Measurements from ENCODE around the gene MRPL49. TPM values are rescaled to one million over a fixed set of nuclear protein-coding genes. Genes with fewer than 3 reads are reported as not detected.

The MRPL49 gene
- total RNA-seq, 2 donors from 2014 or later = 42.8 to 44.8 TPM

GRCh38 chr11:65089621-65090020, 32.5 kb upstream of the MRPL49 start:
- H3K4me1 Mint-ChIP-seq = peaks cover 10% of the 10 kb centered on the region
- no peak overlapping the region for H3K27ac Mint-ChIP-seq
- H3K9me3 ChIP-seq (ENCODE audit: control insufficient read depth, low read length, poor library complexity, severe bottlenecking) = no peaks in the 10 kb centered on the region
- no peak for DNase-seq
- no peaks in the 10 kb centered on the region for H3K27me3 Mint-ChIP-seq
- no peak for ATAC-seq
- H3K4me3 Mint-ChIP-seq = no peak overlapping the region
- H3K36me3 Mint-ChIP-seq (ENCODE audit: low read depth) = peaks cover 7% of the 10 kb centered on the region

DNA sequence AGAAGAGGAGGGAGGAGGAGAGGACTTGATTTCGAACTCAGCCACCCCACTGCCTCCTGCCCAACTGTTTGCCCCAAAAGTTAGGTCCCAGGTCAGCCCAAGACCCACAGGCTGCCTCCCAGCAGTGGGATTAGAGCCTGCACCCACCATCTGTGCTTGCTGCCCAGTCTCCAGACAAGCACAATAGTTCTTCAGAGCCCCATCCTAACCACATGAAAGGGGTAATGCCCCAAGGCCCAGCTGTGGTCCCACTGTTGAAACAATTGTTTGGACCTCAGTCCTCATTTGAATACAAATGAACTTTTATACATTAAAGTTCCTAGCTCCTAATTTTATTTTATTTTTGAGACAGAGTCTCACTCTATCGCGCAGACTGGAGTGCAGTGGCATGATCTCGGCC, 31.5 kb upstream of the MRPL49 start:
- Mint-ChIP-seq H3K27me3 (no peaks in the 10 kb centered on the region), H3K27ac (no peak overlapping the region), H3K36me3 (ENCODE audit: low read depth) (peaks cover 6% of the 10 kb centered on the region), H3K4me1 (peaks cover 6% of the 10 kb centered on the region), H3K4me3 (no peak overlapping the region)
- H3K9me3 ChIP-seq (ENCODE audit: control insufficient read depth, low read length, poor library complexity, severe bottlenecking) = no peaks in the 10 kb centered on the region
- DNase-seq (no peak), ATAC-seq (no peak)

DNA sequence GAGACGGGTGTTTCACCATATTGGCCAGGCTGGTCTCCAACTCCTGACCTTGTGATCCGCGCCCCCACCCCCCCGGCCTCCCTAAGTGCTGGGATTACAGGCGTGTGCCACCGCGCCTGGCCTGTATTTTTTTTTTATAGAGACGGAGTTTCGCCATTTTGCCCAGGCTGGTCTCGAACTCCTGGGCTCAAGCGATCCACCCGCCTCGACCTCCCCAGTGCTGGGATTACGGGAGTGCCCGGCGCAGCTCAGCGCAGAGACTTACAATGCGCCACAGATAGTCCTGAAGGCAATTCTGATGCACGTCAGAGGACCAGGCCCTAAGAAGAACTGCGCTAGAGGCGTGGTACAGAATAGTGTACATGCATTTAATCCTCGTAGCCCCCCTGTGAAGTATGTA, 26.7 kb upstream of the MRPL49 start:
- DNase-seq (no peak), ATAC-seq (no peak)
- Mint-ChIP-seq H3K27me3 (no peaks in the 10 kb centered on the region), H3K4me1 (peaks cover 7% of the 10 kb centered on the region), H3K27ac (peak overlapping the region; percentile 77), H3K36me3 (ENCODE audit: low read depth) (no peaks in the 10 kb centered on the region), H3K4me3 (no peak overlapping the region)
- no peaks in the 10 kb centered on the region for H3K9me3 ChIP-seq (ENCODE audit: control insufficient read depth, low read length, poor library complexity, severe bottlenecking)

DNA sequence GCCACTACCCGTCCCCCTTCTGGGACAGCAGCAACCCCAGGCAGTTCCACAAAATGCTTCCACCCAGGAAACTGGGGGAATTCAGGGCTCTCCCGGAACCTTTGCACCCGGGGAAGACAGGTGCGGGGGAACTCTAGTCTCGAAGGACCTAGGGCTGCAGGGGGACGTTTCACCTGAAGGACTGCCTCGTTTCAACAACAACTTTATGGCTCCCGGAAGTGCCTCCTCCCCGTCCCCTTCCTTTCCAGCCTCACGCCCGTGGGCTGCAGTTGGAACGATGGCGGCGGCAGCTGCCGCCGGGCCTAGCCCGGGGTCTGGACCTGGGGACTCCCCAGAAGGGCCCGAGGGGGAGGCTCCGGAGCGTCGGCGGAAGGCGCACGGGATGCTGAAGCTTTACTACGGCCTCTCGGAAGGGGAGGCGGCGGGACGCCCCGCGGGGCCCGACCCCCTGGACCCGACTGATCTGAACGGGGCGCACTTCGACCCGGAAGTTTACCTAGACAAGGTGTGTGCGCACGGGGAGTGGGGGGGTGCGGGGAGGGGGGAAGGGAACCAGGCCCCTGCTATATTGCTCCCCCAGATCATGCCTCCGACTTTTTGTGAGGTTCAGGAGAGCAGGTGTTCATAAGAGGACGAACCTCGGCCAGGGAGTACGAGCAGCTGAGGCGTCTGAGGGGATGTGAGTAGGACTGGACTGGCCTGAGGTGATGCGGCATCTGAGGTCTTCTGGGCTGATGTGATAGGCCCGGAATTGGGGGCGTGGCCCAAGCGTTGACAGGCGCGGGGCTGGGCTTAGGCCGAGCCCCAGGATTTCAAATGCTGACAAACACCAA, 25.9 kb upstream of the MRPL49 start, which contains the start of gene VPS51:
TSS of gene VPS51 (plus strand) at position 241 of the 833 bp plus-strand sequence. CDS start at position 278, 37 bp downstream.
- H3K27ac Mint-ChIP-seq = peak within 1 kb of the TSS; percentile 77
- no peaks in the 10 kb centered on the region for H3K9me3 ChIP-seq (ENCODE audit: control insufficient read depth, low read length, poor library complexity, severe bottlenecking)
- ATAC-seq = peak; percentile 91
- peak; percentile 65 to 74 (median 70) for DNase-seq
- peak within 1 kb of the TSS; percentile 89 for H3K4me3 Mint-ChIP-seq
- no peaks in the 10 kb centered on the region for H3K27me3 Mint-ChIP-seq
- peaks cover 7% of the 10 kb centered on the region for H3K4me1 Mint-ChIP-seq
- no peaks in the 10 kb centered on the region for H3K36me3 Mint-ChIP-seq (ENCODE audit: low read depth)

- Mint-ChIP-seq H3K4me1 (peaks cover 7% of the 10 kb centered on the region), H3K27ac (peak overlapping the region; percentile 77), H3K4me3 (peak overlapping the region; percentile 89), H3K36me3 (ENCODE audit: low read depth) (no peaks in the 10 kb centered on the region), H3K27me3 (no peaks in the 10 kb centered on the region)
- ATAC-seq (no peak), DNase-seq (no peak)
- no peaks in the 10 kb centered on the region for H3K9me3 ChIP-seq (ENCODE audit: control insufficient read depth, low read length, poor library complexity, severe bottlenecking)
Observed at GRCh38 chr11:65096926-65097325, 25.2 kb upstream of the MRPL49 start.

DNA sequence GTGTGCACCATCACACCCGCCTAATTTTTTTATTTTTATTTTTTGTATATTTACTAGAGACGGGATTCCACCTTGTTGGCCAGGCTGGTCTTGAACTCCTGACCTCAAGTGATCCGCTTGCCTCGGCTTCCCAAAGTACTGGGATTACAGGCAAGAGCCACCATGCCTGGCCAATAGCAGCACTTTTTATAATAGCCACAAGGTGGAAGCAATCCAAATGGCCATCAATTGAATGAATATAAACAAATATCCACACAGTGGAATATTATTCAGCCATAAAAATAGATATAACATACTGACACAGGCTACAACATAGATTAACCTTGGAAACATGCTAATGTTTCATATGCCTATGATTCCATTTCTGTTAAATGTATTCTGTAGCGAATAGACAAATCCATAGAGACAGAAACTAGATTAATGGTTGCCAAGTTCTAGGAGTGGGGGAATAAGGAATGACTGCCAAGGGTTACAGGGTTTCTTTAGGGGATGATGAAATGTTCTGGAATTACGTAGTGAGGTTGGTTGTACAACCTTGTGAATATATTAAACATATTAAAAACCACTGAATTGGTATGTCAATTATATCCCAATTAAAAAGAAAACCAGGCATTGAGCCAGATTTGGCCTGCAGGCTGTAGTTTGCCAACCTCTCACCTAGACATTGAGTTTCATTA, 21.3 kb upstream of the MRPL49 start:
- no peaks in the 10 kb centered on the region for H3K27me3 Mint-ChIP-seq
- H3K9me3 ChIP-seq (ENCODE audit: control insufficient read depth, low read length, poor library complexity, severe bottlenecking) = no peaks in the 10 kb centered on the region
- H3K27ac Mint-ChIP-seq = no peak overlapping the region
- H3K4me3 Mint-ChIP-seq = no peak overlapping the region
- ATAC-seq = no peak
- DNase-seq = no peak
- no peaks in the 10 kb centered on the region for H3K36me3 Mint-ChIP-seq (ENCODE audit: low read depth)
- H3K4me1 Mint-ChIP-seq = peaks cover 17% of the 10 kb centered on the region

DNA sequence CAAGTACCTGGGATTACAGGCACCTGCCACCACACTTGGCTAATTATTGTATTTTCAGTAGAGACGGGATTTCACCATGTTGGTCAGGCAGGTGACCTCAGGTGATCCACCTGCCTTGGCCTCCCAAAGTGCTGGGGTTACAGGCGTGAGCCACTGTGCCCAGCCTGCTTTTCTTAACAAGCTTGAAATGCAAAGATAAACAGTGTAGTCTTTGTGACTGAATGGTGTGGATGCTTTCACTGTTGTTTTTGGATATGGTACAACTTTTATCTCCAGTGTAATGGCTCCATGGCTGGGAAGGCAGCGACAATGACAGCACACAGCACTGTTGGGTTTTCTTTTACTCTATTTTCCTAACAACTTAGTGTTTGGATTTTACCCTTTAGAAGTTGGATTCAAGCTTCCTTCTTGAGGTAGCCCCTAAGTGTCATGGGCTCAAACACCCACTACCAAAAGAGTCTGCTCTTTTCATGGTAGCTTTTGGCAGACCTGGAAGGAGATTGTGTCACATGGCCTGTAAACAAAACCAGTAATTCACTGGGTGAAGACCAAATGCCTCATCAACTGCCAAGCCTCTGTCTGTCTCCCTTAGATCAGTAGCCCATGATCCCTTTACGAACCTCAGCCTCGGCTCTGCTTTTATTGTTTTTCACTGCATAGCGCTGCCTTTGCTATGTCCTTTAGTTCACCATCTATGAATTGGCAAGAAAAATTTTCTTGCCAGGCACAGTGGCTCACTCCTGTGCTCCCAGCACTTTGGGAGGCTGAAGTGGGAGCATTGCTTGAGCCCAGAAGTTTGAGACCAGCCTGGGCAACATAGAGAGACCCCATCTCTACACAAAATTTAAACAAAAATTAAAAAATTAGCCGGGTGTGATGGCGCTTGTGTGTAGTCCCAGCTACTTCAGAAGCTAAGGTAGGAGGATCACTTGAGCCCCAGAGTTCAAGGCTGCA, 19.7 kb upstream of the MRPL49 start:
- no peak overlapping the region for H3K4me3 Mint-ChIP-seq
- H3K4me1 Mint-ChIP-seq = peaks cover 18% of the 10 kb centered on the region
- H3K27me3 Mint-ChIP-seq = no peaks in the 10 kb centered on the region
- peaks cover 3% of the 10 kb centered on the region for H3K36me3 Mint-ChIP-seq (ENCODE audit: low read depth)
- ATAC-seq (no peak), DNase-seq (no peak)
- H3K9me3 ChIP-seq (ENCODE audit: control insufficient read depth, low read length, poor library complexity, severe bottlenecking) = no peaks in the 10 kb centered on the region
- no peak overlapping the region for H3K27ac Mint-ChIP-seq

DNA sequence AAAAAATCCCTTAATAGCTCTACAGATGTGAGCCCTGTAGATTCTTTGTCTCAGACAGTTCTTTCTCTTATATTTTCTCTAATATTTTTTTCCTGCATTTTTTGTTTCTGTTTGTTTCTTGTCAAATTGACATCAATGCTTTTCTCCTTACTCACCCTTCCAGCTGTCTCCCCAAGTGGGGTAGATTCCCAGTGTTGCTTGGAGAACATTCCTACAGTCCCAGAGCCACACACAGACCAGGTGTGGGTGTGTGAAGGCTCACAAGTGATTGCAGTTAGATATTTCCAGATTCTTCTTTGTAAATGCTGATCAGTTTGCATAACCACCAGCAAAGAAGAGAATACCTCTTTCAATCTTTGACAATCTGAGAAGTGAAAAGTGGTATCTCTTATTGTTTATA, 18.6 kb upstream of the MRPL49 start:
- Mint-ChIP-seq H3K27ac (peak overlapping the region; percentile 54), H3K4me1 (peaks cover 18% of the 10 kb centered on the region), H3K27me3 (no peaks in the 10 kb centered on the region), H3K4me3 (no peak overlapping the region), H3K36me3 (ENCODE audit: low read depth) (peaks cover 3% of the 10 kb centered on the region)
- no peaks in the 10 kb centered on the region for H3K9me3 ChIP-seq (ENCODE audit: control insufficient read depth, low read length, poor library complexity, severe bottlenecking)
- DNase-seq (no peak), ATAC-seq (no peak)

DNA sequence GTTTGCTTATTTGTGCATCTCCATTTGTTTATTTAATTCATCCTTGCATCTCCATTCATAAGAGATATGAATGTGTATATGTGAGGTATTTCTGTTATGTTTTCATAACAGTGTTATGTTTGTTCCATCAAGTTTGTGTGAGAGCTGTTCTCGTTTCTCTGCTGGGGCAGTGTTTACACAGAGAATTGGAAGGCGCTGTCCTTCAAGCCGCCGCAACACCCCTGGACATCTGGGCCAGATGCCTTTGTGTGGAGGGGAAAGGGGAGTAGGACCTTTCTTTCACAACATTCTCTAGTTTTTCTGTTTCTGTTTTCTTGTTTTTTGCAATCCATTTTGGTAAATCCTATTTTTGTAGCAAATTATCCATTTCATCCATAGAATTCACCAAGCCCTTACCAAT, 17.5 kb upstream of the MRPL49 start:
- Mint-ChIP-seq H3K27ac (peak overlapping the region; percentile 49), H3K4me1 (peaks cover 15% of the 10 kb centered on the region), H3K27me3 (no peaks in the 10 kb centered on the region), H3K36me3 (ENCODE audit: low read depth) (peaks cover 3% of the 10 kb centered on the region), H3K4me3 (no peak overlapping the region)
- H3K9me3 ChIP-seq (ENCODE audit: control insufficient read depth, low read length, poor library complexity, severe bottlenecking) = no peaks in the 10 kb centered on the region
- no peak for DNase-seq
- no peak for ATAC-seq

GRCh38 chr11:65107078-65107477, 15.0 kb upstream of the MRPL49 start:
- Mint-ChIP-seq H3K27me3 (no peaks in the 10 kb centered on the region), H3K4me1 (peaks cover 25% of the 10 kb centered on the region), H3K27ac (no peak overlapping the region), H3K36me3 (ENCODE audit: low read depth) (peaks cover 3% of the 10 kb centered on the region), H3K4me3 (no peak overlapping the region)
- no peak for DNase-seq
- no peaks in the 10 kb centered on the region for H3K9me3 ChIP-seq (ENCODE audit: control insufficient read depth, low read length, poor library complexity, severe bottlenecking)
- ATAC-seq = no peak

DNA sequence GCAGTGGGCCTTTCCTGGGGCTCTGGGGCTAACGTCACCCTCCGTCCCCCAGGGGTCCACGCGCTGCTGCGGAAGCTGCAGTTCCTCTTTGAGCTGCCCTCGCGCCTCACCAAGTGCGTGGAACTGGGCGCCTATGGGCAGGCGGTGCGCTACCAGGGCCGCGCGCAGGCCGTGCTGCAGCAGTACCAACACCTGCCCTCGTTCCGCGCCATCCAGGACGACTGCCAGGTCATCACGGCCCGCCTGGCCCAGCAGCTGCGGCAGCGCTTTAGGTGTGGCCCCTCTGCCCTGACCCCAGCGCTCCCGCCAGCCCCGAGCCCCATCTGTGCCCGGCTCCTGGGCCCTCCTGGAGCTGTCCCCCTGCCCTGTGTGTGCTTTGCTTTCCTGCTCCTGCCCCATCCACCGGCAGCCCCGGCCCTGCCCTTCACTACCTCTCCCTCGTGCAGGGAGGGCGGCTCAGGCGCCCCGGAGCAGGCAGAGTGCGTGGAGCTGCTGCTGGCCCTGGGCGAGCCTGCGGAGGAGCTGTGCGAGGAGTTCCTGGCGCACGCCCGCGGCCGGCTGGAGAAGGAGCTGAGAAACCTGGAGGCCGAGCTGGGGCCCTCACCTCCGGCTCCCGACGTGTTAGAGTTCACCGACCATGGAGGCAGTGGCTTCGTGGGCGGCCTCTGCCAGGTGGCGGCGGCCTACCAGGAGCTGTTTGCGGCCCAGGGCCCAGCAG, 14.2 kb upstream of the MRPL49 start:
- no peak for DNase-seq
- Mint-ChIP-seq H3K27ac (no peak overlapping the region), H3K36me3 (ENCODE audit: low read depth) (peaks cover 3% of the 10 kb centered on the region), H3K4me3 (no peak overlapping the region), H3K4me1 (peaks cover 27% of the 10 kb centered on the region), H3K27me3 (no peaks in the 10 kb centered on the region)
- H3K9me3 ChIP-seq (ENCODE audit: control insufficient read depth, low read length, poor library complexity, severe bottlenecking) = no peaks in the 10 kb centered on the region
- ATAC-seq = no peak

DNA sequence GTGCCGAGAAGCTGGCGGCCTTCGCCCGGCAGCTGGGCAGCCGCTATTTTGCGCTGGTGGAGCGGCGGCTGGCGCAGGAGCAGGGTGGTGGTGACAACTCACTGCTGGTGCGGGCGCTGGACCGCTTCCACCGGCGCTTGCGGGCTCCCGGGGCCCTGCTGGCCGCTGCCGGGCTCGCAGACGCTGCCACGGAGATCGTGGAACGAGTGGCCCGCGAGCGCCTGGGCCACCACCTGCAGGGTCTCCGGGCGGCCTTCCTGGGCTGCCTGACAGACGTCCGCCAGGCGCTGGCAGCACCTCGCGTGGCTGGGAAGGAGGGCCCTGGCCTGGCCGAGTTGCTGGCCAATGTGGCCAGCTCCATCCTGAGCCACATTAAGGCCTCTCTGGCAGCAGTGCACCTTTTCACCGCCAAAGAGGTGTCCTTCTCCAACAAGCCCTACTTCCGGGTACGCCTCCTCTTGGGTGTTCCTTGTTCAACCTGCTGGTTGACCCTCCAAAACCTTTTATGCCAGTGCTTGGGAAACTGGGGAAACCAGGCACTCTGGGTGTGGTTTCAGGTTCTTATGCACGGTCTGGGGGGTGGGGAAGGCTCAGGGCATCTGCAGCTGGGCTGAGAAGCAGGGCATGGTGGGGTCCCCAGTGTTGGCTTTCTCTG, 13.5 kb upstream of the MRPL49 start:
- Mint-ChIP-seq H3K27me3 (no peaks in the 10 kb centered on the region), H3K36me3 (ENCODE audit: low read depth) (peaks cover 3% of the 10 kb centered on the region), H3K27ac (no peak overlapping the region), H3K4me3 (no peak overlapping the region), H3K4me1 (peaks cover 28% of the 10 kb centered on the region)
- no peak for ATAC-seq
- no peaks in the 10 kb centered on the region for H3K9me3 ChIP-seq (ENCODE audit: control insufficient read depth, low read length, poor library complexity, severe bottlenecking)
- no peak for DNase-seq

All from T-helper 17 cell (primary cell).